ENCODE measurements around the gene RAPGEF1.

Gene RAPGEF1

GRCh38 chr9:131589124-131589711 lies 150.7 kb downstream of the RAPGEF1 start:
- TF ChIP-seq CTCF (IDR thresholded peaks at IDR 0.05) (no peak), ZFX (IDR thresholded peaks at IDR 0.05; ENCODE audit: borderline replicate concordance) (no peak)
- no peak overlapping the region for H3K27ac ChIP-seq

GRCh38 chr9:131588396-131588795 lies 151.5 kb downstream of the RAPGEF1 start:
- TF ChIP-seq CTCF (IDR thresholded peaks at IDR 0.05): no peak
- no peak for TF ChIP-seq ZFX (IDR thresholded peaks at IDR 0.05; ENCODE audit: borderline replicate concordance)
- no peak overlapping the region for H3K27ac ChIP-seq

GRCh38 chr9:131587906-131588305 lies 152.0 kb downstream of the RAPGEF1 start:
- no peak overlapping the region for H3K27ac ChIP-seq
- TF ChIP-seq ZFX (IDR thresholded peaks at IDR 0.05; ENCODE audit: borderline replicate concordance) (no peak), CTCF (IDR thresholded peaks at IDR 0.05) (no peak)

- H3K27ac ChIP-seq: no peak overlapping the region
- no peak for TF ChIP-seq ZFX (IDR thresholded peaks at IDR 0.05; ENCODE audit: borderline replicate concordance)
Observed at GRCh38 chr9:131587331-131587730, 152.5 kb downstream of the RAPGEF1 start.

GRCh38 chr9:131585375-131585774 lies 154.5 kb downstream of the RAPGEF1 start:
- no peak overlapping the region for H3K27ac ChIP-seq
- TF ChIP-seq CTCF (IDR thresholded peaks at IDR 0.05) (no peak), ZFX (IDR thresholded peaks at IDR 0.05; ENCODE audit: borderline replicate concordance) (no peak)

- no peak for TF ChIP-seq CTCF (IDR thresholded peaks at IDR 0.05)
- TF ChIP-seq ZFX (IDR thresholded peaks at IDR 0.05; ENCODE audit: borderline replicate concordance): no peak
- no peak overlapping the region for H3K27ac ChIP-seq
Observed at GRCh38 chr9:131584858-131585257, 155.0 kb downstream of the RAPGEF1 start.

GRCh38 chr9:131583836-131584555 lies 155.9 kb downstream of the RAPGEF1 start:
- TF ChIP-seq ZFX (IDR thresholded peaks at IDR 0.05; ENCODE audit: borderline replicate concordance) (no peak), CTCF (IDR thresholded peaks at IDR 0.05) (no peak)
- H3K27ac ChIP-seq: no peak overlapping the region

Data from 22Rv1 (cell line).